Midbrain (tissue), 1 donor: ENCODE measurements around the gene ETS2.

Source experiments
- DNase-seq: peaks from one replicate; lab custom pipeline; 2025; lab: John Stamatoyannopoulos, UW

The ETS2 gene

DNA sequence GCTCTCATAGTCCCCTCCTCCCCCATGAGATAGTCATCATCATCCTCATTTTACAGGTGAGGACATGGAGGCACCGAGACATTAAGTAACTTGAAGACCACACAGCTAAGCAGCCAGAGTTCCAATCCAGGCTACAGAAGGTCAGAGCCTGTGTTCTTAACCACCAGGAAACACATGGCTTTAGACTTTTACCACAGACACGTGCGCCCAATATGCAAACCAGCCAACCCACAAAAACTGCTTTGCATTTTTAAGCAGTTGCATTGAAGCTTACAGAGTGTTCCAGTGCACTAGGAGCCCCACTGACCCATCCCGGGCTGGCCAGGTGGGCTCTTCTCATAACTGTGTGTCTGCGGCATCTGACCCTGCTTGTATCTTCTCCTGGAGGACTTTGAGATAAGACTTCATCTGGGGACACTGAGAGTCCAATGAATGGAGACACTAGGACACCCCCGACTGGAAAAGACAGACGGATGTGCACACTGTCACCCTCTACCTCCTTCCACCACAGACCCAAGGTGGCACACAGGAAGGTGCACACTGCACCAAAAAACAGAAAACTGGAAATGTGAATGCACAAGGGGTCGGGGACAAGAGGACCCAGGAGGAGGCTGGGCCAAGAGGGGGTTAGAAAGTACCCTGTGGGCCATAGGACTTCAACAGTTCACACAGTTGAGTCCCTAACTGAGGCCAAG, 56.4 kb downstream of the ETS2 start:
- no peak for DNase-seq

DNA sequence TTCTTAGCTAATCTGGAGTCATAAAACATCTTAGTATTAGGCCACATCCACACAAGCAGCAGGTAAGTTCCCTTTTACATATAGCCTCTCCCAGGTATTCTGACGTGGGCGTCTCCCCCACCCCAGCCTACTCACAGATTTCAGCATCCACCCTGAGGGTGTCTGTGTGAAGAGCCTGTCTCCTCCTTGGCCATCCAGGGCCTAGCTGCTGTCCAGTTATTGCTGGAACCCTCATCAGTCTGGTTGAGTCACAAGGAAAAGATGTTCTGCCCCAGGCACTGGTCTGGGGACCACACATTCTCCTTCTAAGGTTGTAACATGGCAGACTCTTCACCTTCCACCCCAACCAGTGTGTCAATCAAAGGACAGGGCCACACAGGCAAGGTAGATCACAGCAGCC, 57.6 kb downstream of the ETS2 start:
- DNase-seq, result no peak

DNA sequence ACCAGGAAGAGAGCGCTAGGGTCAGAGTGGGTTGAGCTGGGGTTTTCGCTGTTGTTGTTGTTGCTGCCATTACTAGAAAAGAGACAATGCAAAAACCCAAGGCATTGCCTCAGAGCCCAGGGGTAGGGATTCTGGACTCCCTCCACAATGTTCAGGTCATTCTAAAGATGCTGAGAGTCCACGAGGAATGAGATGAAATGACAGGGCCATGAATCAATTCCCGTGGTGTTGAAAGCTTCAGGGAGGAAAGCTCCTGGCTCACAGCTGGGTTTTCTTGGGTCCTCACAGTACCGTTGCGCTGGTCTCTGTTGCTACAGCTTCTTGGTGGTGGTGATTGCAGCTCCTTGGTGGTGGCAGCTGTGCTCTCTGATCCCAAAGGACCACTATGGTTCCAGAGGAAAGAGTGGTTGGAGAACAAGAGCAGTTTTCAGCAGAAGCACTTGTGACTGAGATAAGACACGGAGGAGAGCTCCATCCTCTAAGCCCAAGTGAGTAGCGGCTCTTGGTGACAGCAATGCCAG, 58.2 kb downstream of the ETS2 start:
- DNase-seq, result no peak

DNA sequence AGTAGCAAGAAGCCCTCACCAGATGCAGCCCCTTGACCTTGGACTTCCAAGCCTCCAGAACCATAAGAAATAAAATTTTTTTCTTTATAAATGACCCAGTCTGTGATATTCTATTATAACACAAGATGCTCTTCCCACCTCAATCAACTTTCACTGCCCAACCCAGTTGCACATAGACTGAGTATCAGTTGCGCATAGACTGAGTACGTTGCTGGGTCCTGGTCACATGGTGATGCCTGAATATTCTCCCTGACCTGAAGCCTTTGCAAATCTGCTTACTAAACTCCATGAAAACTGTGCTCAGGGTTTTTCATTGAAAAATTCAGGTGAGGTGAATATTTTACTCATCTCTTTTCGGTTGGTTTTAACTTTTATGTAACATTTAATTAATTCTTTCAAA, 59.2 kb downstream of the ETS2 start:
- no peak for DNase-seq

DNA sequence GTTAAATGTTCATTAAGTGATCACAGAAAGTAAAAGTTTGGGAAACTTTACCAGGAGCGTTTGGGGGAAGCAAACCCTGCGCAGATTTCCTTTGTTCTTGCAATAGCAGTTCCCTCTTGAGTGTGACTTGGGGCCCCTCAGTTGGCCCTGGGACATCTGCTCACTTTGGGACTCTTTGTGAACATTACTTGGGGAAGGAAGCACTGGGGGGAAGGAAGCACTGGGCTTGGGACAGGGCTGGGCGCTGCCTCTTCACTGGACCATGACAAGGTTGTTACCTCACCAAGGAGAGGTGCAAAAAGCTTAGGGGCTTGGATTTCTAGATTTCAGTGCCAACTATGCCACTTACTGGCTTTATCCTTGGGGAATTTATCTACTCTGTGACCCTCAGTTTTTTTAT, 63.5 kb downstream of the ETS2 start:
- no peak for DNase-seq

DNA sequence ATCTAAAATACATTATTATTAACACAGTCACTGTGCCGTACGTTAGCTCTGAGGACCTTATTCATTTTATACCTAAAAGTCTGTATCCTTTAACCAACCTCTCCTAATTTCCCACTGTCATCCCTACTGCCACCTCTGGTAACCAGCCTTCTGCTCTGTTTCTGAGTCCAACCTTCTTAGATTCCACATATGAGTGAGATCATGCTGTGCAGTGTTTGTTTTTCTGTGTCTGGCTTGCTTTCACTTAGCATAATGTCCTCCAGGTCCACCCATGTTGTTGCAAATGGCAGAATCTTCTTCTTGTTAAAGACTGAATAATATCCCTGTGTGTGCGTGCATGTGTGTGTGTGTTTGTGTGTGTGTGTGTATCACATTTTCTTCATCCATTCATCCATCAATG, 64.2 kb downstream of the ETS2 start:
- no peak for DNase-seq
